ENCODE measurements around the gene BCLAF3. TPM values are rescaled to one million over a fixed set of nuclear protein-coding genes. Genes with fewer than 3 reads are reported as not detected.

BCLAF3 gene
- total and polyA plus RNA-seq, 2 experiments from 2014 or later = 3.5 to 5.5 TPM

- H3K36me3 ChIP-seq = no peaks in the 10 kb centered on the region
- peaks cover 5% of the 10 kb centered on the region for H3K4me1 ChIP-seq (ENCODE audit: low read depth)
- DNase-seq (ENCODE audit: low read depth in 1 of 2, low spot score in 1 of 2) = no peak
- no peaks in the 10 kb centered on the region for H3K27me3 ChIP-seq
- TF ChIP-seq, protein P1, sequence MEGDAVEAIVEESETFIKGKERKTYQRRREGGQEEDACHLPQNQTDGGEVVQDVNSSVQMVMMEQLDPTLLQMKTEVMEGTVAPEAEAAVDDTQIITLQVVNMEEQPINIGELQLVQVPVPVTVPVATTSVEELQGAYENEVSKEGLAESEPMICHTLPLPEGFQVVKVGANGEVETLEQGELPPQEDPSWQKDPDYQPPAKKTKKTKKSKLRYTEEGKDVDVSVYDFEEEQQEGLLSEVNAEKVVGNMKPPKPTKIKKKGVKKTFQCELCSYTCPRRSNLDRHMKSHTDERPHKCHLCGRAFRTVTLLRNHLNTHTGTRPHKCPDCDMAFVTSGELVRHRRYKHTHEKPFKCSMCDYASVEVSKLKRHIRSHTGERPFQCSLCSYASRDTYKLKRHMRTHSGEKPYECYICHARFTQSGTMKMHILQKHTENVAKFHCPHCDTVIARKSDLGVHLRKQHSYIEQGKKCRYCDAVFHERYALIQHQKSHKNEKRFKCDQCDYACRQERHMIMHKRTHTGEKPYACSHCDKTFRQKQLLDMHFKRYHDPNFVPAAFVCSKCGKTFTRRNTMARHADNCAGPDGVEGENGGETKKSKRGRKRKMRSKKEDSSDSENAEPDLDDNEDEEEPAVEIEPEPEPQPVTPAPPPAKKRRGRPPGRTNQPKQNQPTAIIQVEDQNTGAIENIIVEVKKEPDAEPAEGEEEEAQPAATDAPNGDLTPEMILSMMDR (IDR thresholded peaks at IDR 0.05; ENCODE audit: low read depth, low read length) = no peak
- H3K27ac ChIP-seq = no peak overlapping the region
- H3K9me3 ChIP-seq (ENCODE audit: low read depth) = no peaks in the 10 kb centered on the region
- H3K4me3 ChIP-seq = no peak overlapping the region
Measured at GRCh38 chrX:19972984-19973383, 17.9 kb downstream of the BCLAF3 start.

DNA sequence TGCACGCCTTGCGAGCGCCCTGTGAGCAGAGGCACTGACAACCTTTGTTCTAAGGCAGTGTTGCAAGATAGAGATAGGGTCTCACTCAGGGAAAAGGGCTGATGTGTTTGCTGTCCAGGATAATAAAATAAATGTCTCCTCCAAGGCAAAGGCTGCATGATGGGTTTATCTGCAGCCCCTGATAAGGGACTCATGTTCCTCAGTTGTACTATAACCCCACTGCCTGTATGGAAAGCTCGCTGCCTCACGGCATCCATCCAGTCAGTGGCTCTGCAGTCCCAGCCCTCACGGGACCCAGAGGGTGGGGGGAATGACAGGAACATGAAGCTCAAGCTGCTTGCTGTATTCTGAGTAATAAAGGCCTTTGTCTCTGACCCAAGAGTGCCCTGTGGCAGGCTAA, 22.6 kb downstream of the BCLAF3 start:
- Histone ChIP-seq H3K4me1 (ENCODE audit: low read depth) (peaks cover 5% of the 10 kb centered on the region), H3K27ac (no peak overlapping the region), H3K4me3 (no peak overlapping the region), H3K9me3 (ENCODE audit: low read depth) (no peaks in the 10 kb centered on the region), H3K27me3 (no peaks in the 10 kb centered on the region), H3K36me3 (no peaks in the 10 kb centered on the region)
- DNase-seq (ENCODE audit: low read depth in 1 of 2, low spot score in 1 of 2) = no peak
- TF ChIP-seq, protein P1 (IDR thresholded peaks at IDR 0.05; ENCODE audit: low read depth, low read length) = no peak

GRCh38 chrX:19966056-19966455, 24.8 kb downstream of the BCLAF3 start:
- no peaks in the 10 kb centered on the region for H3K36me3 ChIP-seq
- H3K27me3 ChIP-seq = no peaks in the 10 kb centered on the region
- TF ChIP-seq, protein P1 (IDR thresholded peaks at IDR 0.05; ENCODE audit: low read depth, low read length) = no peak
- no peaks in the 10 kb centered on the region for H3K9me3 ChIP-seq (ENCODE audit: low read depth)
- no peak overlapping the region for H3K27ac ChIP-seq
- H3K4me1 ChIP-seq (ENCODE audit: low read depth) = peaks cover 5% of the 10 kb centered on the region
- no peak overlapping the region for H3K4me3 ChIP-seq
- no peak for DNase-seq (ENCODE audit: low read depth in 1 of 2, low spot score in 1 of 2)

GRCh38 chrX:19964017-19964710, 26.7 kb downstream of the BCLAF3 start:
- no peak overlapping the region for H3K27ac ChIP-seq
- no peaks in the 10 kb centered on the region for H3K36me3 ChIP-seq
- H3K9me3 ChIP-seq (ENCODE audit: low read depth) = no peaks in the 10 kb centered on the region
- DNase-seq (ENCODE audit: low read depth in 1 of 2, low spot score in 1 of 2) = no peak
- H3K4me3 ChIP-seq = no peak overlapping the region
- no peaks in the 10 kb centered on the region for H3K27me3 ChIP-seq
- TF ChIP-seq, protein P1 (IDR thresholded peaks at IDR 0.05; ENCODE audit: low read depth, low read length) = no peak
- H3K4me1 ChIP-seq (ENCODE audit: low read depth) = peaks cover 2% of the 10 kb centered on the region

- H3K4me1 ChIP-seq (ENCODE audit: low read depth) = peaks cover 6% of the 10 kb centered on the region
- H3K9me3 ChIP-seq (ENCODE audit: low read depth) = no peaks in the 10 kb centered on the region
- no peaks in the 10 kb centered on the region for H3K27me3 ChIP-seq
- H3K36me3 ChIP-seq = no peaks in the 10 kb centered on the region
- TF ChIP-seq, protein P1 (IDR thresholded peaks at IDR 0.05; ENCODE audit: low read depth, low read length) = no peak
- DNase-seq (ENCODE audit: low read depth in 1 of 2, low spot score in 1 of 2) = no peak
- no peak overlapping the region for H3K27ac ChIP-seq
- H3K4me3 ChIP-seq = no peak overlapping the region
Measured at GRCh38 chrX:19960913-19961312, 29.9 kb downstream of the BCLAF3 start.
